Left forelimb (tissue), 1 donor: ENCODE results near the gene CNGB1.
"Not testable (repeated sequence)": the region's sequence is repeated elsewhere in the genome, so short reads cannot be mapped to it uniquely, and the experiment has no call there.

Experiments
- DNase-seq: peaks from one replicate; pipeline ENCODE4 v3.0.0-alpha.2; 2018; ENCODE audit warnings: low spot score

The CNGB1 gene

DNA sequence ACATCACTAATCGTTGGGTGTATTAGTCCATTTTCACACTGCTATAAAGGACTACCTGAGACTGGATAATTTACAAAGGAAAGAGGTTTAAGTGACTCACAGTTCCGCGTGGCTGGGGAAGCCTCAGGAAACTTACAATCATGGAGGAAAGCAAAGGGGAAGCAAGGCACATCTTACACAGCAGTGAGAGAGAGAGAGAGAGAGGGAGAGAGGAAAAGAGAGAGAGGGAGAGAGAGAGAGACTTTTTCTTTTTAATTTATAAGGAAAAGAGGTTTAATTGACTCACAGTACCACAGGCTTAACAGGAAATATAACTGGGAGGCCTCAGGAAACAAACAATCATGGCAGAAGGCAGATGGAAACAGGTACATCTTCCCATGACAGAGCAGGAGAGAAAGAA is 41.7 kb downstream of the CNGB1 start:
- DNase-seq = no peak

DNA sequence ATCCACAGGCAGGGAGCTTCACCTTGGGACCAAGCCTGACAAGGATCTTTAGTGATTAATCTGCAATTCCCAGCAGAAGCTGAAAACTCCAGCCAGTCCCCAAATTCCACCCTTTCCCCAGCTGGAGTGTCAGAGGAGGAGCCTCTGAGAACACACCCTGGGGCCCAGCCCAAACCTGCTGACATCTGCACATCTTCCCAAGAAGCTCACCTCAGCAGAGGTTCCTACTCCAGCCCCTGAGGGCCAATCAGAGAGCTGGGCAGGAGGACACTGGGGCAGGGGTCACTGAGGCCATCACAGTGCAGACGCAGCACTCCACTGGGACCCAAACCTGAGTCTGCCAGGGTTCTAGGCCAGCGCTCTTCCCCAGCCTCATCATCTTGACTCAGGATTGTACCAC is 44.9 kb downstream of the CNGB1 start:
- DNase-seq = no peak

- no peak for DNase-seq
Measured at GRCh38 chr16:57925310-57925709, 45.6 kb downstream of the CNGB1 start.

- DNase-seq = no peak
Measured at GRCh38 chr16:57924514-57924913, 46.4 kb downstream of the CNGB1 start.

DNA sequence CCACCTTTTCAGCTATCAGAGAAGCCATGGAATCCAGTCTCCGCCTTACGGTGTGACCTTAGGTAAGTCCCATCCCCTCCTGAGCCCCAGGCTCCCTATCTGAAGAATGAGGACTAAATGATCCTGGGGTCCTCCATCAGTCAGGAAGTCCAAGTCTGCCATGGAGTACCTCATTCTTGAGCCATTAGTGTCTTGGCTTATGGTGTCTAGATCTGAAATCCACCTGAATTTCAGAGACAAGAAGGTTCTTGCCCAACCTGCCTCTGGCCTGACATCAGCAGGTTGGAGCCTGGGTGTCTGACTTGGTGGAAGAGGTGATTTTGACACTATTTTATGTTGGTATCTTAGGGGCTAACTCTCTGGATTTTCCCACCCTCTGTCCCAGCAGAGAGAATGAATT is 47.1 kb downstream of the CNGB1 start:
- DNase-seq = no peak

DNA sequence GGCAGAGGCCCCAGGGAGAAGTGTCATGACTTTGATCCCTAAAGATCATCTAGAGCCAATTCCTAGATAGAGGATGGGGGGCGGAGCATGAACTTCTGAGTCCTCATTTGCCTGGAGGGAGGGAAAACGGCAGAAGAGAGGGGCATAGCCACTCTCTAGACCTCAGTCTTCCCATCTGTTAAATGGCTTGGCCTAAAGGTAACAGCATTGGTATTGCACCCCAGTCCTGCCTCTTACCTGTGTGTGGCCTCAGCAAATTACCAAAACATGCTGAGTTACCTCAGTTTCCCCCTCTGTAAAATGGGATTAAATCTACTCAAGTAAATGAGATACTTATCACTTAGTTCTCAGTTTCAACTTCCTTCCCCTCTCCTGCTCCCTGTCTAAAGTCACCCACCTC is 47.5 kb downstream of the CNGB1 start:
- DNase-seq = no peak

DNA sequence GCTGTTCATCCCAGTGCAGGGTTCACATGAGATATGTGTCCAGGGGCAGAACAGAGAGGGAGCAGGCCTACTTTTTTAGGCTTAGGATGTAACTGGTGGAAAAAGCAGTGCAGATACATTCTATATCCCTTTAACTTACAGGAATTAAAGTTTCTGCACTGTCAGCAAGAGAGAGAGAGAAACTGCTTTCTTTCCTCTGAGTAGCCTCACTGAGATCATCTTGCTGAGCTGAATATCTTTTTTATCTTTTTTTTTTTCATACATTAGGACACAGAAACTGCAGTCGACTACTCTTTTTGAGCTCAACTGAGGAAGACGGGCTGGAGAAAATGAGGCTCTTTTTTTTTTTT is 50.1 kb downstream of the CNGB1 start:
- no peak for DNase-seq

DNA sequence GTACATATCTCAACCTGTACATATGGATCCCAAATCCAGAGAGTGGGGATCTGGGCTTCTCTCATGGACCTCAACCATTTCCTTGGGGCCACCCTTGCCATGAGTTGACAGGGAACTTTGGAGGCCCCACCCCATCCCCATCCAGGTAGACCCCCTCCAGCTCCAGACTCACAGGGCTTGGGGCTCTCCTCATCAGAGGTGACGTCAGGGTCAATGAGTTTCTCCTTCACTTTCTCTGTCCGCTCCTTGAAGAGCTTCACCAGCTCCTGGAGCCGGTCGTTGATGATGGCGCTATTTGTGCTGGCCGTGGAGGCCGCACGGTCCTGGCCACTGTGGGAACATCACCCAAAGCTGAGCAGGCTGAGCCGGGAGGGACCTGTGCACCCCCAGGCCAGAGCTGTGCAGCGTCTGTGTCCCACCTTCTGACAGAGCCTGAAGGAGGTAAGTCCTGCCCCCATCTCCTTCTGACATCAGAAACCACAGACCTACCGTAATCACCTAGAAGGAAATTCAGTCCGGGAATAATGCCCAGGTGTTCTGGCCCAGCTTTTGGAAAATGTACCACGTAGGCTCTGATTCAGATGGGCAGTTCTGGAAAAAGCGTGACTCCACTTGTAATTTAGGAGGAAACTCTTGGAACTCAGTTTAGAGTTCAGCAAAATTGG is 50.6 kb downstream of the CNGB1 start:
- no peak for DNase-seq

DNA sequence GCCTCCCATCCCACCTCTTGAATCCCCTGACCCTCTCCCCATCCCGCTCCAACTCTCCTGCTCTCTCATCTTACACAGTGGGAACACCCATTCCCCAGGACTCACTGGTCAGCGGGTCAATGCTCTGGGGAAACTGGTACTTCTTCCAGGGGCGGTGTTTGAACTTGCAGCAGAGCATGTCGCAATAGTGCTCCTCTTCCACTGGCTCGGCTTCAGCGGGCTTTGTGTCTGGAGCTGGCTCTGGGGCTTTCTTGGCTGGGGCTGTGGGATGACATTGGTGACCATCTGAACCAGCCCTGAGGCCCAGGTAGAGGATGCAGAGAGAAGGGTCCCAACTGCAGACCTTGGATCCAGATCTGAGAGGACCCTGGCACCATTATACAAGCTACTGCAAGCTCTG is 51.9 kb downstream of the CNGB1 start:
- DNase-seq = no peak

GRCh38 chr16:57918444-57918843 is 52.5 kb downstream of the CNGB1 start:
- DNase-seq = no peak

DNA sequence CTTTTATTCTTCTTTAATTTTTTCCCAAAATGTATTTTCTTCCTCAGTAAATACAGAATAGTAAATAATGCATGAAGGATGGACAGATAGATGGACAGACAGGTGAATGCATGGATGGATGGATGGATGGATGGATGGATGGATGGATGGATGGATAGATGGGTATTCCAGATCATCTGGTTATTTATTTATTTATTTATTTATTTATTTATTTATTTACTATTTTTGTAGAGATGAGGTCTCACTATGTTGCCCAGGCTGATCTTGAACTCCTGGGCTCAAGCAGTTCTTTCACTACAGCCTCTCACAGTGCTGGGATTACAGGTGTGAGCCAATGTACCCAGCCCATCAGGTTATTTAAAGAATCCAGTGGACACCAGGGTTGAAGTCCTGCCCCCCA is 53.0 kb downstream of the CNGB1 start:
- DNase-seq = not testable (repeated sequence)

- not testable (repeated sequence) for DNase-seq
Measured at GRCh38 chr16:57917489-57917888, 53.4 kb downstream of the CNGB1 start.

GRCh38 chr16:57916735-57917438 is 54.0 kb downstream of the CNGB1 start:
- DNase-seq = no peak

DNA sequence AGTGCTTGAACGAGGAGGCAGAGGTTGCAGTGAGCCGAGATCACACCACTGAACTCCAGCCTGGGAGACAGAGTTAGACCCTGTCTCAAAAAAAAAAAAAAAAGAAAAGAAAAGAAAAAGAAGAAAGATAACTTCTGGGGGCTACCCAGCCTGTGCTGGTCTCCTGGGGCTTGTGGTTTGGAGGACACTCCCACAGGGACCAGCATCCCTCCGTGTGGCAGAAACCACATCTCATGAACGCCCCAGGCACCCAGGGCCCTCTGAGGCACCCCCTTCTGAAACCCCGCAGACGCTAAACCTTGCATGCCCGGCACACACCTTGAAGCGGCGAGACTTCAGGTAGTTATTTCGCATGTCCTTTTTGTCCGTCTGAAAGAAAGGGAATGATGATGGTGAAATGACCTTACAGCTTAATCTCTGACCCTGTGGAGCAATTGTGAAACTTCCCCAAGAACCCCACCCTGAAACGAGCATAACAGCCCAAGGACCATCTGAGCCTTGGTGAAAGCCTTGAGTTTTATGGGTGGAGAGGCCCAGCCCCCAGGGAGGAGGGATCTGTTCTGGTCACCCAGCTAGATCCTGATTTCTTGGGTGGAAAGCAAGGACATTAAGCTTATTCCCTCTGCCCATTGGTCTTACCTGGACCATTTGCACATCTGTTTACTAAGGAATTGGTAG is 55.0 kb downstream of the CNGB1 start:
- DNase-seq = no peak

GRCh38 chr16:57915267-57915666 is 55.7 kb downstream of the CNGB1 start:
- DNase-seq = no peak

DNA sequence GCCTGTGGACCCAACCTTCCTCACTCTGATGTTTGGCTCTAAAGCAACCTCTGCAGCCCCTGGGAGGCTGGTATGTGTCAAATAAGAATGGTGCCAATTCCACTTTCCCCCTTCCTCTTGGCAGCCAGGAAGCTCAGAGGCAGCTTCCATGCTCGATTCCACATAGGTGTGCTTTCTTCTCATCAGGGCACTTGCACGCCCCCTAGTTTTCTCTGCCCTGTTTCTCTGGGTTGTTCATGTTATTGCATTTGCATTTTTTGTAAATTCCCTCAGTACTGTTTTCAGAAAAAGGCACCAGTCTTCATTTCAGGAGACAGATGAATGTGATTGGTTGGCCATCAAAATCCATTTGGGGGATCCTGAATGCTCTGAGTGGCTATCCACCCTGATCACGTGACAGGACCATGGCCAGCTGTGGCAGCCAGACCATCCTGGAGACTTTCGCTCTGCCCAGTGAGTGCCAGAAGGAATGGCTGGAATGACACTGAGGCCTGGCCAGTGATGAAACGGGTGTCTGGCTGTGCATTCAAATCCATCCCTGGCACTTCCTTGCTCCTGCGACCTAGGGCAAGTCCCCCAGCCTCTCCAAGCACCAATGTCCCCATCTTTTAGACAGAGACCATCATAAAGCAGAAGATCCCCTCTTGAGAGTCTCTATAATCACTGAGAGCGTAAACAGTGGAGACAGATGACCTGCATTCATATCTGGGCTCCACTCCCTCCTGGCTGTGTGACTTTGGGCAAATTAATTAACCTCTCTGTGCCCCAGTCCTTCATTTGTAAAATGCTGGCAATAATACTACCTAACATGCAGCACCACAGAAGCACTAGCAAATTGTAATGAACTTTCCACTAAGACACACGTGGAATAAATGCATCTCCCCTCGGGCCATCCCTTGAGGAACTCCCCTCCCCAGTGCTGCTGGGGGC is 56.4 kb downstream of the CNGB1 start:
- no peak for DNase-seq

GRCh38 chr16:57912529-57913260 is 58.2 kb downstream of the CNGB1 start:
- no peak for DNase-seq

- DNase-seq = no peak
Measured at GRCh38 chr16:57911743-57912142, 59.2 kb downstream of the CNGB1 start.

DNA sequence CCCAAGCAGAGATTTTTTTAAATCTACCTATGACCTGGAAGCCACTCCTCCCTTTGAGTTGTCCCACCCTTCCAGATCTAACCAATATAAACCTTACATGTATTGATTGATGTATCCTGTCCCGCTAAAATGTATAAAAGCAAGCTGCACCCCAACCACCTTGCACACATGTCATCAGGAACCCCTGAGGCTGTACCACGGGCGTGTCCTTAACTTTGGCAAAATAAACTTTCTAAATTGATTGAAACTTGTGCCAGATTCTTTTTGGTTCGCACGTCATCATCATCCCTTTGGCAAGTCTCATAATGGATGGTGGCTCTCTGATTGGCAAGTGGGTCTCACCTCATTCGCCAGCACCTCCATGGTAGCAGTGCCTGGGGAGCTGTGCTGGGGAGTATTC is 60.2 kb downstream of the CNGB1 start:
- DNase-seq = no peak

- DNase-seq = no peak
Measured at GRCh38 chr16:57908409-57908987, 62.4 kb downstream of the CNGB1 start.
